Lower lobe of right lung (tissue), 2 donors: ENCODE results near the gene IDH2. TPM values are rescaled to one million over a fixed set of nuclear protein-coding genes. Genes with fewer than 3 reads are reported as not detected.
A peak's percentile ranks its signal among the peaks of the same experiment; 100 is the strongest.

ENCODE experiments used
- ATAC-seq, 2 donors: fragments of 200-7000 bp; cut with Tn5 transposase; one replicate each; pipeline ENCODE4 v1.9.1; 2020 to 2022; ENCODE audit warnings: mild to moderate bottlenecking in 2 of 2, moderate library complexity in 2 of 2
- DNase-seq: peaks from one replicate; pipeline ENCODE4 v3.0.0-alpha.2; 2020
- H3K27ac ChIP-seq: fragments of 200-600 bp; one replicate; pipeline ENCODE4 v1.8.0; 2022
- H3K27me3 ChIP-seq: fragments of 200-600 bp; one replicate; pipeline ENCODE4 v1.8.0; 2022; ENCODE audit warnings: low read depth
- H3K36me3 ChIP-seq: fragments of 200-600 bp; one replicate; pipeline ENCODE4 v1.8.0; 2022; ENCODE audit warnings: mild to moderate bottlenecking
- H3K4me1 ChIP-seq: fragments of 200-600 bp; one replicate; pipeline ENCODE4 v1.8.0; 2022
- H3K4me3 ChIP-seq: fragments of 200-600 bp; one replicate; pipeline ENCODE4 v1.8.0; 2022; ENCODE audit warnings: mild to moderate bottlenecking
- H3K9me3 ChIP-seq: fragments of 200-600 bp; one replicate; pipeline ENCODE4 v1.8.0; 2022
- CTCF ChIP-seq: fragments of 200-600 bp; IDR thresholded peaks from one replicate; pipeline ENCODE4 v1.8.0; 2022; ENCODE audit warnings: antibody characterized with exemption, mild to moderate bottlenecking
- intact Hi-C: fragments of 100-400 bp; cut with DNase I; formaldehyde crosslinking; loops from one replicate; pipeline ENCODE4 v1.11.0; 2022
- total RNA-seq: library from RNA; stranded (reverse); fragmentation: NEBNext Ultra II Directional; extraction: Animal tissue kit (Norgen Biotek cat#: 25700); gene quantifications from one replicate; pipeline ENCODE4 v1.2.1, GENCODE V29; 2021
- donor health status: DM: no; HTN: yes; CAD: no; lungs with severe emphysema.

IDH2 gene
- total RNA-seq, 1 donor from 2014 or later, result 46.7 TPM

GRCh38 chr15:90042356-90042755 is 59.9 kb downstream of the IDH2 start:
- no peak overlapping the region for H3K27ac ChIP-seq
- no peaks in the 10 kb centered on the region for H3K9me3 ChIP-seq
- intact Hi-C loops, result no loop called here
- no peak for DNase-seq
- no peak for ATAC-seq
- H3K4me3 ChIP-seq, result no peak overlapping the region
- no peaks in the 10 kb centered on the region for H3K36me3 ChIP-seq
- TF ChIP-seq CTCF, result no peak
- no peaks in the 10 kb centered on the region for H3K27me3 ChIP-seq
- H3K4me1 ChIP-seq, result peaks cover 55% of the 10 kb centered on the region

GRCh38 chr15:90040618-90041017 is 61.6 kb downstream of the IDH2 start:
- intact Hi-C loops, result no loop called here
- no peaks in the 10 kb centered on the region for H3K36me3 ChIP-seq
- no peak for TF ChIP-seq CTCF
- no peak overlapping the region for H3K4me3 ChIP-seq
- H3K27me3 ChIP-seq, result no peaks in the 10 kb centered on the region
- peaks cover 55% of the 10 kb centered on the region for H3K4me1 ChIP-seq
- no peak for DNase-seq
- H3K9me3 ChIP-seq, result no peaks in the 10 kb centered on the region
- ATAC-seq, result no peak
- peak overlapping the region; percentile 41 for H3K27ac ChIP-seq

- no peak overlapping the region for H3K4me3 ChIP-seq
- H3K27ac ChIP-seq, result peak overlapping the region; percentile 41
- peaks cover 58% of the 10 kb centered on the region for H3K4me1 ChIP-seq
- no peaks in the 10 kb centered on the region for H3K9me3 ChIP-seq
- DNase-seq (no peak), ATAC-seq (no peak)
- TF ChIP-seq CTCF, result no peak
- no peaks in the 10 kb centered on the region for H3K36me3 ChIP-seq
- H3K27me3 ChIP-seq, result no peaks in the 10 kb centered on the region
- intact Hi-C loops, result no loop called here
Observed at GRCh38 chr15:90039996-90040395, 62.3 kb downstream of the IDH2 start.

- ATAC-seq, result no peak
- intact Hi-C loops, result no loop called here
- Histone ChIP-seq H3K4me1 (peaks cover 70% of the 10 kb centered on the region), H3K9me3 (no peaks in the 10 kb centered on the region), H3K4me3 (no peak overlapping the region), H3K27me3 (no peaks in the 10 kb centered on the region), H3K36me3 (no peaks in the 10 kb centered on the region), H3K27ac (peak overlapping the region; percentile 94)
- DNase-seq, result no peak
- TF ChIP-seq CTCF, result no peak
Observed at GRCh38 chr15:90038632-90039095, 63.6 kb downstream of the IDH2 start.

- Histone ChIP-seq H3K36me3 (no peaks in the 10 kb centered on the region), H3K27me3 (no peaks in the 10 kb centered on the region), H3K27ac (peak overlapping the region; percentile 94), H3K9me3 (no peaks in the 10 kb centered on the region), H3K4me3 (no peak overlapping the region), H3K4me1 (peaks cover 76% of the 10 kb centered on the region)
- TF ChIP-seq CTCF, result no peak
- no peak for ATAC-seq
- no peak for DNase-seq
- intact Hi-C loops, result no loop called here
Observed at GRCh38 chr15:90037961-90038631, 64.2 kb downstream of the IDH2 start.
